ENCODE measurements around the gene PLEKHM1. TPM values are rescaled to one million over a fixed set of nuclear protein-coding genes. Genes with fewer than 3 reads are reported as not detected.
"Not testable (repeated sequence)": the region's sequence is repeated elsewhere in the genome, so short reads cannot be mapped to it uniquely, and the experiment has no call there.

Gene PLEKHM1
- total RNA-seq, 1 donor = 25.0 TPM

- not testable (repeated sequence) for DNase-seq (ENCODE audit: low read depth); H3K4me3 ChIP-seq (ENCODE audit: low read depth, low read length)
Observed at GRCh38 chr17:45468293-45469203, 22.0 kb downstream of the PLEKHM1 start.

GRCh38 chr17:45461524-45462327 lies 28.8 kb downstream of the PLEKHM1 start:
- H3K4me3 ChIP-seq (ENCODE audit: low read depth, low read length) = not testable (repeated sequence)
- DNase-seq (ENCODE audit: low read depth) = peak; percentile 26

- H3K4me3 ChIP-seq (ENCODE audit: low read depth, low read length); DNase-seq (ENCODE audit: low read depth): not testable (repeated sequence)
Observed at GRCh38 chr17:45460422-45460821, 30.1 kb downstream of the PLEKHM1 start.

GRCh38 chr17:45454341-45454740 lies 36.2 kb downstream of the PLEKHM1 start:
- not testable (repeated sequence) for H3K4me3 ChIP-seq (ENCODE audit: low read depth, low read length); DNase-seq (ENCODE audit: low read depth)

- DNase-seq (ENCODE audit: low read depth); H3K4me3 ChIP-seq (ENCODE audit: low read depth, low read length): not testable (repeated sequence)
Observed at GRCh38 chr17:45453731-45454130, 36.8 kb downstream of the PLEKHM1 start.

GRCh38 chr17:45453225-45453534 lies 37.3 kb downstream of the PLEKHM1 start:
- not testable (repeated sequence) for DNase-seq (ENCODE audit: low read depth); H3K4me3 ChIP-seq (ENCODE audit: low read depth, low read length)

GRCh38 chr17:45452329-45453224 lies 37.9 kb downstream of the PLEKHM1 start:
- not testable (repeated sequence) for H3K4me3 ChIP-seq (ENCODE audit: low read depth, low read length); DNase-seq (ENCODE audit: low read depth)

GRCh38 chr17:45451660-45452059 lies 38.9 kb downstream of the PLEKHM1 start:
- not testable (repeated sequence) for H3K4me3 ChIP-seq (ENCODE audit: low read depth, low read length); DNase-seq (ENCODE audit: low read depth)

GRCh38 chr17:45451131-45451530 lies 39.4 kb downstream of the PLEKHM1 start:
- TF ChIP-seq CTCF (IDR thresholded peaks at IDR 0.05; ENCODE audit: insufficient read depth, low read depth, low read length) = no peak
- H3K4me3 ChIP-seq (ENCODE audit: low read depth, low read length) = no peak overlapping the region
- no peak for DNase-seq (ENCODE audit: low read depth)

- not testable (repeated sequence) for DNase-seq (ENCODE audit: low read depth); H3K4me3 ChIP-seq (ENCODE audit: low read depth, low read length)
Observed at GRCh38 chr17:45449708-45450329, 40.7 kb downstream of the PLEKHM1 start.

GRCh38 chr17:45449260-45449659 lies 41.3 kb downstream of the PLEKHM1 start:
- H3K4me3 ChIP-seq (ENCODE audit: low read depth, low read length); DNase-seq (ENCODE audit: low read depth): not testable (repeated sequence)

GRCh38 chr17:45448483-45448882 lies 42.0 kb downstream of the PLEKHM1 start:
- DNase-seq (ENCODE audit: low read depth); H3K4me3 ChIP-seq (ENCODE audit: low read depth, low read length): not testable (repeated sequence)

- not testable (repeated sequence) for DNase-seq (ENCODE audit: low read depth); H3K4me3 ChIP-seq (ENCODE audit: low read depth, low read length)
Observed at GRCh38 chr17:45448066-45448465, 42.5 kb downstream of the PLEKHM1 start.

GRCh38 chr17:45447650-45448049 lies 42.9 kb downstream of the PLEKHM1 start:
- not testable (repeated sequence) for DNase-seq (ENCODE audit: low read depth); H3K4me3 ChIP-seq (ENCODE audit: low read depth, low read length)

GRCh38 chr17:45446872-45447625 lies 43.5 kb downstream of the PLEKHM1 start:
- H3K4me3 ChIP-seq (ENCODE audit: low read depth, low read length); DNase-seq (ENCODE audit: low read depth): not testable (repeated sequence)
